SK-N-SH (cell line): ENCODE results near the gene MAP3K2. TPM values are rescaled to one million over a fixed set of nuclear protein-coding genes. Genes with fewer than 3 reads are reported as not detected.

ENCODE experiments used
- CTCF ChIA-PET: fragments of 300-600, 350-600 bp; formaldehyde crosslinking; extraction: SDS; loops from one replicate; lab custom pipeline; 2021; lab: Yijun Ruan, JAX
- POLR2A ChIA-PET: fragments of 350-600 bp; sonication (Branson Sonifier 250); formaldehyde crosslinking; extraction: SDS; loops from one replicate; lab custom pipeline; 2020; ENCODE audit warnings: antibody characterized with exemption, inconsistent platforms; lab: Yijun Ruan, JAX
- DNase-seq: peaks from one replicate; pipeline ENCODE4 v3.0.0; 2012
- H2AFZ ChIP-seq: fragments of 200-600 bp; sonication (generic); 2 replicates; pipeline ENCODE4 v1.8.1; 2016; ENCODE audit warnings: antibody characterized with exemption, mild to moderate bottlenecking, low read depth
- H3F3A ChIP-seq: fragments of 200-600 bp; sonication (generic); replicated peaks from 2 replicates; pipeline ENCODE3; 2016; ENCODE audit warnings: antibody characterized with exemption, mild to moderate bottlenecking; ENCODE audit not compliant: insufficient read depth
- H3K27ac ChIP-seq, 2 experiments: fragments of 200-500 bp in 1 of 2; fragments of 200-600 bp in 1 of 2; sonication (Bioruptor generic) in 1 of 2; sonication (generic), shearing (Covaris generic) in 1 of 2; 2 replicates each; pipeline versions ENCODE4 v1.5.1 to v1.6.1; 2014 to 2016; ENCODE audit warnings: low read depth in 2 of 2, inconsistent platforms in 1 of 2, low read length in 1 of 2, mild to moderate bottlenecking in 1 of 2, mixed read lengths in 1 of 2
- H3K27me3 ChIP-seq: fragments of 200-600 bp; sonication (generic), shearing (Covaris generic); 2 replicates; pipeline ENCODE4 v1.6.1; 2016; ENCODE audit warnings: mixed run types; ENCODE audit not compliant: insufficient read depth
- H3K36me3 ChIP-seq, 2 experiments: fragments of 200-500 bp in 1 of 2; fragments of 200-600 bp in 1 of 2; sonication (Bioruptor generic) in 1 of 2; sonication (generic) in 1 of 2; replicated peaks in 1 of 2; 2 replicates each; pipeline versions ENCODE3 to v1.5.1; 2014 to 2016; ENCODE audit warnings: low read length in 1 of 2, mild to moderate bottlenecking in 1 of 2; ENCODE audit not compliant: insufficient read depth in 2 of 2, control insufficient read depth in 1 of 2
- H3K4me1 ChIP-seq, 2 experiments: fragments of 200-500 bp in 1 of 2; fragments of 200-600 bp in 1 of 2; sonication (Bioruptor generic) in 1 of 2; sonication (generic), shearing (Covaris generic) in 1 of 2; 2 replicates each; pipeline versions ENCODE4 v1.5.1 to v1.6.1; 2014 to 2016; ENCODE audit warnings: low read depth in 1 of 2, low read length in 1 of 2, mixed run types in 1 of 2; ENCODE audit not compliant: insufficient read depth in 2 of 2, control insufficient read depth in 1 of 2
- H3K4me2 ChIP-seq: fragments of 200-600 bp; sonication (generic), shearing (Covaris generic); 2 replicates; pipeline ENCODE4 v1.6.1; 2017; ENCODE audit warnings: mixed run types
- H3K4me3 ChIP-seq, 2 experiments: fragments of 200-500 bp in 1 of 2; fragments of 200-600 bp in 1 of 2; sonication (Bioruptor generic) in 1 of 2; sonication (generic), shearing (Covaris generic) in 1 of 2; 2 replicates each; pipeline versions ENCODE4 v1.5.1 to v1.8.1; 2014 to 2016; ENCODE audit warnings: low read depth in 2 of 2, inconsistent platforms in 1 of 2, low read length in 1 of 2, mild to moderate bottlenecking in 1 of 2, mixed read lengths in 1 of 2, moderate library complexity in 1 of 2
- H3K79me2 ChIP-seq: fragments of 200-600 bp; sonication (generic); 2 replicates; pipeline ENCODE4 v1.8.1; 2017; ENCODE audit warnings: mild to moderate bottlenecking; ENCODE audit not compliant: insufficient read depth
- H3K9ac ChIP-seq: fragments of 200-600 bp; sonication (generic); 2 replicates; pipeline ENCODE4 v1.6.1; 2017; ENCODE audit warnings: mixed run types
- H3K9me2 ChIP-seq: fragments of 200-600 bp; sonication (generic); 2 replicates; pipeline ENCODE4 v1.6.1; 2017; ENCODE audit warnings: mixed run types
- H3K9me3 ChIP-seq: fragments of 200-600 bp; sonication (generic); 2 replicates; pipeline ENCODE4 v1.6.1; 2017; ENCODE audit warnings: mixed run types, mild to moderate bottlenecking, moderate library complexity
- H4K20me1 ChIP-seq: fragments of 200-600 bp; sonication (generic); 2 replicates; pipeline ENCODE4 v1.6.1; 2017; ENCODE audit warnings: mild to moderate bottlenecking, mixed run types; ENCODE audit not compliant: insufficient read depth
- CHD2 ChIP-seq: fragments of 150-350 bp; IDR thresholded peaks from 2 replicates; pipeline ENCODE4 v1.6.1; 2018; ENCODE audit warnings: low read length; ENCODE audit not compliant: partially characterized antibody
- EP300 ChIP-seq, 2 experiments: IDR thresholded peaks; 2 replicates each; pipeline versions ENCODE4 v1.4.0 to v1.6.1; 2012; ENCODE audit warnings: borderline replicate concordance in 1 of 2, low read depth in 1 of 2, low read length in 1 of 2
- GATA2 ChIP-seq: sonication (generic); formaldehyde crosslinking; IDR thresholded peaks from 2 replicates; pipeline ENCODE4 v1.5.0; 2020; ENCODE audit warnings: mild to moderate bottlenecking, missing genetic modification reagents
- JUND ChIP-seq: IDR thresholded peaks from 2 replicates; pipeline ENCODE4 v1.4.0; 2012
- NFIC ChIP-seq: IDR thresholded peaks from 2 replicates; pipeline ENCODE4 v1.4.0; 2012; ENCODE audit warnings: borderline replicate concordance
- RCOR1 ChIP-seq: fragments of 150-350 bp; IDR thresholded peaks from 2 replicates; pipeline ENCODE4 v1.6.1; 2017; ENCODE audit warnings: antibody characterized with exemption, low read length
- RFX5 ChIP-seq: IDR thresholded peaks from 2 replicates; pipeline ENCODE4 v1.6.1; 2012; ENCODE audit warnings: mild to moderate bottlenecking, improper control_type of control experiment, low read length
- RXRA ChIP-seq: IDR thresholded peaks from 2 replicates; pipeline ENCODE4 v1.4.0; 2012; ENCODE audit warnings: low read depth, mild to moderate bottlenecking, borderline replicate concordance
- SMC3 ChIP-seq: IDR thresholded peaks from 2 replicates; pipeline ENCODE4 v1.6.1; 2012; ENCODE audit warnings: low read depth, low read length, improper control_type of control experiment
- TCF12 ChIP-seq: IDR thresholded peaks from 2 replicates; pipeline ENCODE4 v1.4.0; 2012
- TEAD4 ChIP-seq: IDR thresholded peaks from 2 replicates; pipeline ENCODE4 v1.4.0; 2012; ENCODE audit warnings: mild to moderate bottlenecking, borderline replicate concordance; ENCODE audit not compliant: insufficient read depth
- WGBS: methylation state at CpG from one replicate; pipeline ENCODE4 v1.1.6; 2017; ENCODE audit warnings: low lambda C conversion rate; 5-methylcytosine and 5-hydroxymethylcytosine counted together
- polyA plus RNA-seq, 3 experiments: library from polyadenylated mRNA; depleted of rRNA; stranded (reverse); fragments of >200 nt; gene quantifications; 2 replicates each; pipeline ENCODE4 v1.2.3, GENCODE V29; 2012
- TF ChIP-seq, protein P1 (sequence below): fragments of 200-600 bp; sonication (generic); IDR thresholded peaks from 2 replicates; pipeline ENCODE4 v1.6.1; 2017; ENCODE audit warnings: antibody characterized with exemption, mild to moderate bottlenecking, moderate library complexity
- TF ChIP-seq, protein P2 (sequence below): IDR thresholded peaks from 2 replicates; pipeline ENCODE4 v1.4.0; 2012; ENCODE audit warnings: low read depth
- TF ChIP-seq, protein P3 (sequence below): IDR thresholded peaks from 2 replicates; pipeline ENCODE4 v1.6.1; 2012; ENCODE audit warnings: mild to moderate bottlenecking, low read depth, low read length, moderate library complexity

The MAP3K2 gene
- polyA plus RNA-seq, 1 of the 3 experiments (the other 2 are of a cell fraction): 2.7 TPM

DNA sequence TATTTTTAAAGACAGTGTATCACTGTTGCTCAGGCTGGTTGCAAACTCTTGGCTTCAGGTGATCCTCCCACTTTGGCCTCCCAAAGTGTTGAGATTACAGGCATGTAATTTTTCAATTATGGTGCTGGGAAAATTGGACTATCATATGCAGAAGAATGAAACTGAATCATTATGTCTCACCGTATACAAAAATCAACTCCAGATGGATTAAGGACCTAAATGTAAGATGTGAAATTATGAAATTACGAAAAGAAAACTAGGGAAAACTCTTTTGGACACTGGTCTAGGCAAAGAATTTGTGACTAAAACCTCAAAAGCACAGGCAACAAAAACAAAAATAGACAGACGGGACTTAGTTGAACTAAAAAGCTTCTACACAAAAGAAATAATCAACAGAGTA lies 31.2 kb downstream of the MAP3K2 start:
- Histone ChIP-seq H3K36me3 (peaks cover 0 to 6% of the 10 kb centered on the region in 2 experiments), H3K4me3 (no peak overlapping the region), H3K27ac (no peak overlapping the region), H3K9ac (no peak overlapping the region), H2AFZ (no peak overlapping the region), H3K4me1 (peaks cover 2% of the 10 kb centered on the region in 2 experiments; a peak in 3 of 4 replicates), H3K27me3 (no peaks in the 10 kb centered on the region), H3K79me2 (peaks cover 92% of the 10 kb centered on the region), H3K9me3 (no peaks in the 10 kb centered on the region), H3F3A (peaks cover 6% of the 10 kb centered on the region), H3K9me2 (no peaks in the 10 kb centered on the region), H3K4me2 (no peak overlapping the region), H4K20me1 (peaks cover 64% of the 10 kb centered on the region)
- WGBS: 90% methylated on average over 3 of the region's 3 CpGs
- CTCF ChIA-PET: interaction anchor here (0.6 to 1.2 kb wide), 4 partner anchors 21 to 155 kb away, joined by 3 to 5 read pairs (median 4); no protein-coding TSS in a partner anchor
- TF ChIP-seq RXRA: no peak
- TF ChIP-seq RFX5: no peak
- no peak for TF ChIP-seq RCOR1
- no peak for TF ChIP-seq JUND
- TF ChIP-seq EP300 (IDR thresholded peaks at IDR 0.05; ENCODE audit: borderline replicate concordance in 1 of 2, low read depth in 1 of 2, low read length in 1 of 2): no peak
- TF ChIP-seq, protein P1, sequence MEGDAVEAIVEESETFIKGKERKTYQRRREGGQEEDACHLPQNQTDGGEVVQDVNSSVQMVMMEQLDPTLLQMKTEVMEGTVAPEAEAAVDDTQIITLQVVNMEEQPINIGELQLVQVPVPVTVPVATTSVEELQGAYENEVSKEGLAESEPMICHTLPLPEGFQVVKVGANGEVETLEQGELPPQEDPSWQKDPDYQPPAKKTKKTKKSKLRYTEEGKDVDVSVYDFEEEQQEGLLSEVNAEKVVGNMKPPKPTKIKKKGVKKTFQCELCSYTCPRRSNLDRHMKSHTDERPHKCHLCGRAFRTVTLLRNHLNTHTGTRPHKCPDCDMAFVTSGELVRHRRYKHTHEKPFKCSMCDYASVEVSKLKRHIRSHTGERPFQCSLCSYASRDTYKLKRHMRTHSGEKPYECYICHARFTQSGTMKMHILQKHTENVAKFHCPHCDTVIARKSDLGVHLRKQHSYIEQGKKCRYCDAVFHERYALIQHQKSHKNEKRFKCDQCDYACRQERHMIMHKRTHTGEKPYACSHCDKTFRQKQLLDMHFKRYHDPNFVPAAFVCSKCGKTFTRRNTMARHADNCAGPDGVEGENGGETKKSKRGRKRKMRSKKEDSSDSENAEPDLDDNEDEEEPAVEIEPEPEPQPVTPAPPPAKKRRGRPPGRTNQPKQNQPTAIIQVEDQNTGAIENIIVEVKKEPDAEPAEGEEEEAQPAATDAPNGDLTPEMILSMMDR: no peak
- TF ChIP-seq GATA2 (CRISPR knock-in tag): no peak
- TF ChIP-seq TEAD4: no peak
- TF ChIP-seq SMC3: no peak
- TF ChIP-seq, protein P2, sequence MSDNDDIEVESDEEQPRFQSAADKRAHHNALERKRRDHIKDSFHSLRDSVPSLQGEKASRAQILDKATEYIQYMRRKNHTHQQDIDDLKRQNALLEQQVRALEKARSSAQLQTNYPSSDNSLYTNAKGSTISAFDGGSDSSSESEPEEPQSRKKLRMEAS: no peak
- no peak for TF ChIP-seq CHD2
- no peak for TF ChIP-seq TCF12
- TF ChIP-seq NFIC: no peak
- TF ChIP-seq, protein P3, sequence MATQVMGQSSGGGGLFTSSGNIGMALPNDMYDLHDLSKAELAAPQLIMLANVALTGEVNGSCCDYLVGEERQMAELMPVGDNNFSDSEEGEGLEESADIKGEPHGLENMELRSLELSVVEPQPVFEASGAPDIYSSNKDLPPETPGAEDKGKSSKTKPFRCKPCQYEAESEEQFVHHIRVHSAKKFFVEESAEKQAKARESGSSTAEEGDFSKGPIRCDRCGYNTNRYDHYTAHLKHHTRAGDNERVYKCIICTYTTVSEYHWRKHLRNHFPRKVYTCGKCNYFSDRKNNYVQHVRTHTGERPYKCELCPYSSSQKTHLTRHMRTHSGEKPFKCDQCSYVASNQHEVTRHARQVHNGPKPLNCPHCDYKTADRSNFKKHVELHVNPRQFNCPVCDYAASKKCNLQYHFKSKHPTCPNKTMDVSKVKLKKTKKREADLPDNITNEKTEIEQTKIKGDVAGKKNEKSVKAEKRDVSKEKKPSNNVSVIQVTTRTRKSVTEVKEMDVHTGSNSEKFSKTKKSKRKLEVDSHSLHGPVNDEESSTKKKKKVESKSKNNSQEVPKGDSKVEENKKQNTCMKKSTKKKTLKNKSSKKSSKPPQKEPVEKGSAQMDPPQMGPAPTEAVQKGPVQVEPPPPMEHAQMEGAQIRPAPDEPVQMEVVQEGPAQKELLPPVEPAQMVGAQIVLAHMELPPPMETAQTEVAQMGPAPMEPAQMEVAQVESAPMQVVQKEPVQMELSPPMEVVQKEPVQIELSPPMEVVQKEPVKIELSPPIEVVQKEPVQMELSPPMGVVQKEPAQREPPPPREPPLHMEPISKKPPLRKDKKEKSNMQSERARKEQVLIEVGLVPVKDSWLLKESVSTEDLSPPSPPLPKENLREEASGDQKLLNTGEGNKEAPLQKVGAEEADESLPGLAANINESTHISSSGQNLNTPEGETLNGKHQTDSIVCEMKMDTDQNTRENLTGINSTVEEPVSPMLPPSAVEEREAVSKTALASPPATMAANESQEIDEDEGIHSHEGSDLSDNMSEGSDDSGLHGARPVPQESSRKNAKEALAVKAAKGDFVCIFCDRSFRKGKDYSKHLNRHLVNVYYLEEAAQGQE: no peak
- POLR2A ChIA-PET: no interaction called here
- no peak for DNase-seq
